SJCRH30 (cell line): Measurements from ENCODE around the gene TGM2. TPM values are rescaled to one million over a fixed set of nuclear protein-coding genes. Genes with fewer than 3 reads are reported as not detected.
A peak's percentile ranks its signal among the peaks of the same experiment; 100 is the strongest.

ENCODE experiments used
- DNase-seq, 2 experiments: peaks; one replicate each; pipeline ENCODE4 v3.0.0-alpha.2; 2015 to 2020
- H3K27ac ChIP-seq: fragments of 250-450 bp; sonication (Bioruptor Pico); 2 replicates; pipeline ENCODE4 v1.5.1; 2020; ENCODE audit warnings: mild to moderate bottlenecking, moderate library complexity
- H3K27me3 ChIP-seq: fragments of 250-450 bp; sonication (Bioruptor Pico); 2 replicates; pipeline ENCODE4 v1.5.1; 2020; ENCODE audit warnings: mild to moderate bottlenecking, moderate library complexity
- H3K36me3 ChIP-seq: fragments of 250-450 bp; sonication (Bioruptor Pico); 2 replicates; pipeline ENCODE4 v1.5.1; 2020; ENCODE audit warnings: mild to moderate bottlenecking, moderate library complexity
- H3K4me1 ChIP-seq: fragments of 250-450 bp; sonication (Bioruptor Pico); 2 replicates; pipeline ENCODE4 v1.5.1; 2020; ENCODE audit warnings: mild to moderate bottlenecking, moderate library complexity
- H3K4me3 ChIP-seq: fragments of 250-450 bp; sonication (Bioruptor Pico); 2 replicates; pipeline ENCODE4 v1.5.1; 2020; ENCODE audit warnings: mild to moderate bottlenecking, moderate library complexity
- H3K9me3 ChIP-seq: fragments of 250-450 bp; sonication (Bioruptor Pico); replicated peaks from 2 replicates; pipeline ENCODE4 v1.5.1; 2020; ENCODE audit warnings: mild to moderate bottlenecking, moderate library complexity
- total RNA-seq: library from RNA; depleted of rRNA; stranded (reverse); fragments of >200 nt; shearing (Covaris generic); gene quantifications from 2 replicates; pipeline ENCODE4 v1.2.3, GENCODE V29; 2014

Gene TGM2
- total RNA-seq, 1 experiment from 2014 or later: 0.10 TPM

DNA sequence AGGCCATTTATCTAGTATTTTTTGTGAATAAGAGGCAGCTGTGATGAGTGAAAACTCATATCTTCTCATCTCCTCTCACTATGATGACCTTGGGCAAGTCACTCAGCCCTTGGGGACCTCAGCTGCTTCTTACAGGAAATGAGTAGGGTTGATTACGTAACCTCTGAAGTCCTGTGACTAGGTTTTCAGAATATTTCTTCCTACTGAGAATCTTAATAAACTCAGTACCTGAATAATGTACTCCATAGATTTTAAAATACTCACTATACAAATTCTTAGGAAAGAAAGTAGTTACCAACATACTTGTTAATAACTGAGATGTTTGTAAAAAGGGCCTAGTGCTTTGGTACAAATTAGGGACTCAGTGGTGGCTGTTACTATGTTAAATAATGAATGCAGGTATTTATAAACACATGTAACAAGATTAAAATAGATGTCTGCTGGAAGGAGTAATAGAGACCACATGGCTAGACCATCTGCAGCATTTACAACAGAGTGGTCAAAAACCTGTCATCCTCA lies 70.6 kb downstream of the TGM2 start:
- no peaks in the 10 kb centered on the region for H3K27me3 ChIP-seq
- no peaks in the 10 kb centered on the region for H3K9me3 ChIP-seq
- peaks cover 6% of the 10 kb centered on the region; the same call in 1 of the 2 replicates for H3K4me1 ChIP-seq
- no peak overlapping the region for H3K4me3 ChIP-seq
- no peak overlapping the region for H3K27ac ChIP-seq
- peaks cover 31% of the 10 kb centered on the region for H3K36me3 ChIP-seq
- peak in 1 of 2 experiments; percentile 51 for DNase-seq

DNA sequence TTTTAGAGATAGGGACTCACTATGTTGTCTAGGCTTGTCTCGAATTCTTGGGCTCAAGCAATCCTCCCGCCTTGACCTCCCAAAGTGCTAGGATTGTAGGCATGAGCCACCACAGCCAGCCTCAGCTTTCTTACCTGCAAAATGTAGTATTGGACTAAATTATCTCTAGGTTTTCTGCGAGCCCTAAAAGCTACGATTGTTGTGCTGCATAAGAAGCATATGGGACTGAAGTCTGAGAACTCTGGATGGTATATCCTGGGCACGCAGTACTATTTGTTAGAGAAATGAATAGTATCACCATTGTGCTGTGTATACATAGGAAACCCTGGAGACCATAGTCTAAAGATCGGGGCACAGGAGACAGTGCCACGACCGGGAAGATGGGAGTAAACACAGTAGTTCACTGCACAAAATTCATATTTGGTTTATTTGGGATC lies 71.4 kb downstream of the TGM2 start:
- Histone ChIP-seq H3K27ac (no peak overlapping the region), H3K4me1 (peaks cover 6% of the 10 kb centered on the region; the same call in 1 of the 2 replicates)
- DNase-seq: no peak

DNA sequence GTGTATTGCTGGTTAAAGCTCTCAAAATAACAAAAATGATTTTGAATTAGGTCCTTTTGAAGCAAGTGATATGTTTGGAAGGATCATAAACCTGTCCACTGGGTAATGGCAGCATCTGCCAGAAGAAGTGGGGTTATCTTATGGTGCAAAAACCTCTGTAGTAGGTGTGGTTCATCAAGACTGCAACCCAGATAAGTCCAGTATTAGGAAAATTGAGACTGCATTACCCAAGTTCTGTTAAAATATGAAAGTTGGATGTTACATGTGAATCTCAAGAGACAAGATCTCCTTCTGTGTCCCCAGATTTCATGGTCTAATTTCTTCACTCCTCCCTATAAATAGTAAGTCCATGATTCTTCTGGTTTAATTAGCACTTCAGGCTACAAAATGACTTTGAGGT lies 72.2 kb downstream of the TGM2 start:
- H3K36me3 ChIP-seq: peaks cover 42% of the 10 kb centered on the region
- H3K9me3 ChIP-seq: no peaks in the 10 kb centered on the region
- DNase-seq: no peak
- no peaks in the 10 kb centered on the region for H3K27me3 ChIP-seq
- no peak overlapping the region for H3K4me3 ChIP-seq
- H3K27ac ChIP-seq: no peak overlapping the region
- H3K4me1 ChIP-seq: peaks cover 6% of the 10 kb centered on the region; the same call in 1 of the 2 replicates

More for the DNA sequence above, 71.4 kb downstream of the TGM2 start:
- Histone ChIP-seq H3K9me3 (no peaks in the 10 kb centered on the region), H3K27me3 (no peaks in the 10 kb centered on the region), H3K36me3 (peaks cover 36% of the 10 kb centered on the region), H3K4me3 (no peak overlapping the region)

DNA sequence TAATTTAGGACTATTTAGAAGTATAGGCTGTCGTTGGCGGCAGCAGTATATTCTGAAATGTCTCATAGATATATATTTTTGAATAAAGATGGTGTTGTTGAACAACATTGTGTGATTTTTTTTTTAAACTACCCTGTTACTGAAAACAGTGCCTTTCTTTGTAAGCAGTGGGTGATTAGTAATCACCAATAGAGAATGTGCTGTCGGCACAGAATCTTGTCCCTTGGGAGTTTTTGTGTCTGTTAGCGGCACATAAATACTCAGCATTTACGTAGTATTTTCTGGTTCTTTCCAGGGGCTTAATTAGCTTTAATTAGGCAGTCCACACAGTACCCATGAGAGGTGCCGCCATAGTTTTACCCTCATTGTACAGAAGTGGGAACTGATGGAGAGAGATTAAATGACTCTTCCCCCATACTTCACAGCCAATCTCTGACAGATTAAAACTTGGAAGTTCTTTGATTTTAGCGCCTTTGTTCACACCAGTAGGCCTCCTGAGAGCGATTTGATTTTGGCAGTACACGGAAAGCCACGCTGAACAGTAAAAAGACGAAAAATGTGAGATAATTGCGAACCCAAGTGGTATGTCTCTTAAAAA lies 72.7 kb downstream of the TGM2 start:
- H3K4me3 ChIP-seq: no peak overlapping the region
- H3K9me3 ChIP-seq: no peaks in the 10 kb centered on the region
- H3K4me1 ChIP-seq: peaks cover 6% of the 10 kb centered on the region; the same call in 1 of the 2 replicates
- no peak for DNase-seq
- no peak overlapping the region for H3K27ac ChIP-seq
- H3K36me3 ChIP-seq: peaks cover 48% of the 10 kb centered on the region
- no peaks in the 10 kb centered on the region for H3K27me3 ChIP-seq

DNA sequence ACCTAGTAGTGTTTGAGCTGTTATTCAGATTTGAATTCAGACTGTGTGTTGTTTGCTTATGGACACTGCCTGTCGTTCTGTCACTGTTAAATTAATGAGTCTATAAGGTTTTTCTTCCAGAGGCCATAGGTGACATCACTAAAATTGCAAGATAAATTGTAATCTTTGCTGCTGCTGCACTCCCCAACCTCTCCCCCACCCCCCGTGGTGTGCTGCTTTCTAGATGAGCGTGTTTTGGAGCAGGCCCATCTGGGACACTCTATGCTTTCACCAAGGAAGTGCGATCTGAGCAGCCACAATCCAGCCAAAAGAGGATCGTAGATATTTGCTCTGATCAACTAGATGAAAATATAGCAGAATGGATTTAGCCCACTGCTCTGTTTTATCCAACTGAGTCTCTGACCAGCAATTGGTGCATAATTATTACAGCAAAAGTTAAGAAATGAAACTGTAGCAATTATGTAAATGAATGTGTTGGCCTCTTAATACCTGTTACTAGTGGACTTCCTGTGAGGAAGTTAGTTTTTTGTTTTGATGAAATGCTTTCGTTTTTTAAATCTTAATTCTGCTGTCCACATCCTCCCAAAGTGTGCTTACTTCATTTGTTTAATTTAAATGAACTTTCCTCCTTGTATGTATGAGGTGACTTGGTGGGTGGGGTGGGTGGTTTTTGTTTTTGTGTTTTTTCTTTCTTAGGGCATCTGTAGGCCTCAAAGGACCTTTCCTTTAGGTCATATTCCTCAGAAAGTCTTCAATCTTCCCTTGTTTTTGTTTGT lies 73.4 kb downstream of the TGM2 start:
- H3K4me3 ChIP-seq: no peak overlapping the region
- peaks cover 55% of the 10 kb centered on the region for H3K36me3 ChIP-seq
- DNase-seq: no peak
- H3K9me3 ChIP-seq: no peaks in the 10 kb centered on the region
- no peak overlapping the region for H3K27ac ChIP-seq
- peaks cover 6% of the 10 kb centered on the region; the same call in 1 of the 2 replicates for H3K4me1 ChIP-seq
- no peaks in the 10 kb centered on the region for H3K27me3 ChIP-seq

DNA sequence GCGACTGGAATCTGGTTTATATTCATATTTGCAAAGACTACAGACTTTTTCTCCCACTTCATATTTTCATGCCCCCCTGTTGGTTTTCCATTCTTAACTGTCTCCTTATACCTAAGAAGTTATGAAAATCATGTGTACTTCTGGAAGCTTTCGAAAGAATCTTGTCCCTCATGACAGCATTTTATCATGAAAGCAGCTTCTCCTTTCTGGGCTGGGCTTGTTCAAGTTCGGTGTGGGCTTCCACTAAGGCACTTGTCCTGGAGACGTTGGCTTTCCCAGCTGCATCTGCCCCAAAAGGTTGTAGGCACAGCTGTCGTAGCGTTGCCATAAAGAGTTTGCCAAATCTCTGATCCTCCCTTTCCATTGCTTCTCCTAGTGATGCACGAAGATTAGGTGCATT lies 75.0 kb downstream of the TGM2 start:
- H3K4me1 ChIP-seq: peaks cover 6% of the 10 kb centered on the region; the same call in 1 of the 2 replicates
- no peak overlapping the region for H3K4me3 ChIP-seq
- H3K9me3 ChIP-seq: no peaks in the 10 kb centered on the region
- H3K27me3 ChIP-seq: no peaks in the 10 kb centered on the region
- no peak overlapping the region for H3K27ac ChIP-seq
- peaks cover 66% of the 10 kb centered on the region for H3K36me3 ChIP-seq
- DNase-seq: no peak

DNA sequence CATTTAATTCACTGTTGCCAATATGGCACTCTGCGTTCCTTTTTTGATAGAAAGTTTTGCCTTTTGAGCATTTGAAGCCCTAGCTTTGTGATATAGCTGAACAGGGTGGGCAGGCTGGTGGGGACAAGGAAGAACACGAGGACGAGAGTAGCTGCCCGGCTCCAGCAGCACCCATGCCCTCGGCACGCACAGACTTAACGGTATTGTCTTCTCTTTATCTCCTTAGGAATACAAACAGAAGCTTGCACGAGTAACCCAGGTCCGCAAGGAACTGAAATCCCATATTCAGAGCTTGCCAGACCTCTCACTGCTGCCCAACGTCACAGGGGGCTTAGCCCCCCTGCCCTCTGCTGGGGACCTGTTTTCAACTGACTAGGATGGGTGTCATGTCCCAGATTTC lies 75.6 kb downstream of the TGM2 start:
- H3K4me3 ChIP-seq: no peak overlapping the region
- H3K27ac ChIP-seq: no peak overlapping the region
- peaks cover 8% of the 10 kb centered on the region for H3K4me1 ChIP-seq
- DNase-seq: no peak
- H3K9me3 ChIP-seq: no peaks in the 10 kb centered on the region
- H3K36me3 ChIP-seq: peaks cover 66% of the 10 kb centered on the region
- H3K27me3 ChIP-seq: no peaks in the 10 kb centered on the region

DNA sequence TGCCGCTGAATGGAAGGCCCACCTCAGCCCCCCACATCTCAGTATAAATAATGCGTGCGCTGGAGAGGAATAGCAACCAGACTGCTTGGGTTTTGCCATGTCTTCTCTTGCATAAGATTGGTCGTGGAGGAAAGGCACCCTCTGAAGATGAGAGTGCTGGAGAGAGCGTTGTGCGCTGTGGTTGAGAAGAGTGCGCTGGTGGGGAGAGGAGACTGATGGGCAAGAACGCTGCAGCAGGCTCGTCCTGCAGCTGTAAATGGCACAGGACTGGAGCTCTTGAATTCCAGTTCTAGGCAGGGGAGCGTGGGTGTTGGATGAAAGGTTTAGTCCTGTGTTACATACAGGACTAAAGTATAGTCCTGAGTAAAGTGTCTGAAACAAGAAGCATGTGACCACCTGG lies 80.0 kb downstream of the TGM2 start:
- Histone ChIP-seq H3K9me3 (peaks cover 6% of the 10 kb centered on the region), H3K27me3 (no peaks in the 10 kb centered on the region), H3K4me3 (no peak overlapping the region), H3K27ac (no peak overlapping the region), H3K36me3 (peaks cover 71% of the 10 kb centered on the region), H3K4me1 (peaks cover 9% of the 10 kb centered on the region; the same call in 1 of the 2 replicates)
- no peak for DNase-seq

DNA sequence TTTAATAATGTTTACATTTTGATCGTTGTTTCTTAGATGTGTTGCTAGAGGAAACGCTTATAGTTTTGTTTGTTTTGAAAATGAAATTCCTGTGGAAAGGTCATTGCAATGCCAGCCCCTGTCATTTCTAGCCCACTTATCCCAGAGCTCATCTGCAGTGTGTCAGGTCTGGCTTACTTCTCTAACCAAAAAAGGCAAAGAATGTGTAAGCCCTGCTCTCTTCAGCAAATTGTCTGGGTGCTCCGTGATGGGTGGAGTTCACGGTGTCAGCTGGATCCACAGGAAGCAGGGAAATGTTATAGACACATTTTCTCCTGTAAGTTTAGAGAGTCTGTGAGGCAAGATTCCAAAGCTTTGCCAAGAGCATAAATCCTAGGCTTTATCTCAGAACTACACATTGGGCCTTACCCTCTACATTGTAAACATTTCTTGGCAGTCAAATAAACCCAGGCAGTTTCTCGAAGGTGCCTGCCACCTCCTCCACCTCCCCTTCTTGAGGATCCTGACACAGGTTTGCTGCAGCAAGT lies 80.6 kb downstream of the TGM2 start:
- Histone ChIP-seq H3K4me1 (peaks cover 9% of the 10 kb centered on the region; the same call in 1 of the 2 replicates), H3K9me3 (peaks cover 7% of the 10 kb centered on the region), H3K4me3 (no peak overlapping the region), H3K27ac (no peak overlapping the region), H3K27me3 (no peaks in the 10 kb centered on the region), H3K36me3 (peaks cover 72% of the 10 kb centered on the region)
- no peak for DNase-seq

DNA sequence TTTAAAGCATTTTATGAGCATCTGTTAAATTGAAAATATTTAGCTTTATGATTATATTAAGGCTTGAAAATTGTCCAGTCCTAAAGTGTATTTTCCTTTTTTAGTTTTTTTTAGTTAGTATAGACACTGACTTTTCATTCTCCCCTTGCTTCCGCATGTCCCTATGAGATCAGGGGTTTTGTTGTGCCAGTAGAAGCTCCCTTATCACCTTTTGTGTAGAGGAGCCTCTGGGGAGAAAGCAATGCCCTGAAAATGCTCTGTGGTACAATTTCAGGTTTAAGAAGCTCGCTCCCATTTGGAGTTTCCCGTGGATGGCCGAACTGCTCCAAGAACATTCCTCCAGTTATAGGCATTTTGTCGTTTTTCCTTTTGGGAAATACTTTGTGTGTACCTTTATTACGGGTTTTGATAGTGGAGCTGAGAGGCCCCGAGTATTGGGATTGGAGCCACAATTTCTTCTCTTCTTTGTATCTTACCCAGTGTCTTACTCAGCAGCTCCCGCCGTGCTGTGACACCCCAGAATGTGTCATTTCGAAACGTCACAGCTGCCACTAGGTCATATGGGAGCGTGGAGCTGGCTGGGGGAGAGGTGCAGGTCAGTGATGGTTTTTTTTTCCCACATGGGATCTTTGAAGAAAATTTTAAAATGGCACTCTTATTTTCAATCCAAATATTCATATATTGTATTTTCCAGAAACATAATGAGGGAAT lies 81.6 kb downstream of the TGM2 start:
- H3K27ac ChIP-seq: no peak overlapping the region
- peaks cover 9% of the 10 kb centered on the region; the same call in 1 of the 2 replicates for H3K4me1 ChIP-seq
- no peak for DNase-seq
- H3K27me3 ChIP-seq: no peaks in the 10 kb centered on the region
- no peak overlapping the region for H3K4me3 ChIP-seq
- H3K9me3 ChIP-seq: peaks cover 10% of the 10 kb centered on the region
- H3K36me3 ChIP-seq: peaks cover 76% of the 10 kb centered on the region

DNA sequence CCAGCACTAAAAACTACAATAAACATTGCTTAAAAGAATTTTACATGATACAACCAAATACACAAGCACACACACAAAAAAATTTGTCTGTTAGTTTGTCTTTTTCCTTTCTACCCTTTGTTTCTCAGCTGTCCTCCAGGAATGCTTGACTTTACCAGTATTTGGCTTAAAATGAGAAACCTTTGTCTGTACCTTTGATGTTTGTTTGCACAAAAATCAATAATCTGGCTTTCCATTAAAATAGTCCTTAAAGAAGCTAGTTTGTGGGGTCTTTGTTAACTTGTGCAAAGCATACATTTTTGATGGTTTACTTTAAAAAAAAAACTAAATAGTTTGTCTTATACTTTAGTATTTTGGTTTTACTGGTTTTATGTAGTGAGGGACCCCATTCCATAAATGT lies 82.2 kb downstream of the TGM2 start:
- peaks cover 9% of the 10 kb centered on the region; the same call in 1 of the 2 replicates for H3K4me1 ChIP-seq
- H3K4me3 ChIP-seq: no peak overlapping the region
- H3K9me3 ChIP-seq: peaks cover 10% of the 10 kb centered on the region
- no peaks in the 10 kb centered on the region for H3K27me3 ChIP-seq
- DNase-seq: no peak
- H3K27ac ChIP-seq: no peak overlapping the region
- peaks cover 71% of the 10 kb centered on the region for H3K36me3 ChIP-seq

DNA sequence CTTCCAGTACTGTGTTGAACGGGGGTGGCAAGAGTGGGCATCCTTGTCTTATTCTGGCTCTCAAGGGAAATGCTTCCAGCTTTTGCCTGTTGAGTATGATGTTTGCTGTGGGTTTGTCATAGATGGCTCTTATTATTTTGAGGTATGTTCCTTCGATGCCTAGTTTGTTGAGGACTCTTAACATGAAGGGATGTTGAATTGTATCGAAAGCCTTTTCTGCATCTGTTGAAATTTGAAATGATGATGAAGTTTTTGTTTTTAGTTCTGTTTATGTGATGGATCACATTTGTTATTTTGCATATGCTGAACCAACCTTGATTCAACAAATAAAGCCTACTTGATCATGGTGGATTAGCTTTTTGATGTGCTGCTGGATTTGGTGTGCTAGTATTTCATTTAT lies 83.5 kb downstream of the TGM2 start:
- no peak overlapping the region for H3K27ac ChIP-seq
- H3K27me3 ChIP-seq: no peaks in the 10 kb centered on the region
- peaks cover 9% of the 10 kb centered on the region; the same call in 1 of the 2 replicates for H3K4me1 ChIP-seq
- H3K4me3 ChIP-seq: no peak overlapping the region
- peaks cover 68% of the 10 kb centered on the region for H3K36me3 ChIP-seq
- H3K9me3 ChIP-seq: peaks cover 10% of the 10 kb centered on the region
- no peak for DNase-seq

DNA sequence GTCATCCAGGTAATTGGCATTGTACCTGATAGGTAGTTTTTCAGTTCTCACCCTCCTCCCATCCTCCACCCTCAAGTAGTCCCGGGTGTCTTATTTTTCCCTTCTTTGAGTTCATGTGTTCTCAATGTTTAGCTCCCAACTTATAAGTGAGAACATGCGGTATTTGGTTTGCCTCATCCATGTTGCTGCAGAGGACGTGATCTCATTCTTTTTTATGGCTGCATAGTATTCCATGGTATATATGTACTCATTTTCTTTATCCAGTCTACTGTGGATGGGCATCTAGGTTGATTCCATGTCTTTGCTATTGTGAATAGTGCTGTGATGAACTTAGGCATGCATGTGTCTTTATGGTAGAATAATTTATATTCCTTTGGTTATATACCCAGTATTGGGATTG lies 85.7 kb downstream of the TGM2 start:
- no peak overlapping the region for H3K4me3 ChIP-seq
- peaks cover 14% of the 10 kb centered on the region for H3K4me1 ChIP-seq
- DNase-seq: no peak
- peaks cover 10% of the 10 kb centered on the region for H3K9me3 ChIP-seq
- peaks cover 66% of the 10 kb centered on the region for H3K36me3 ChIP-seq
- no peak overlapping the region for H3K27ac ChIP-seq
- no peaks in the 10 kb centered on the region for H3K27me3 ChIP-seq

DNA sequence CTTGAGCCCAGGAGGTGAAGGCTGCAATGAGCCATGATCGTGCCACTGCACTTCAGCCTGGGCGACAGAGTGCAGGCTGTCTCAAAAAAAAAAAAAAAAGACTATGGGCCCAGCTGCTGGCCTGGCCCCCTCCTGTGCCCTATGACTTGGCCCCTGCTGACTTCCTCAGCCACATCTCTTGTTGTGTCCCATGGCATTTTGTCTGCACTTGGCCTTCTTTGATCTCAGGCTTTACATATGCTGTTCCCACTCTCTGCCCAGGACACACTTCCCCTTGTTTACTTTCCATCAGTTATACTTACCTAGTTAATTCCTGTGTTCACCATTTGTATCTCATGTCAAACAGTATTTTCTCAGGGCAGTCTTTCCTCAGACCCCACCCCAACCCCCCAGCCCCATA lies 87.0 kb downstream of the TGM2 start:
- Histone ChIP-seq H3K27me3 (no peaks in the 10 kb centered on the region), H3K4me1 (peaks cover 14% of the 10 kb centered on the region), H3K4me3 (no peak overlapping the region), H3K9me3 (peaks cover 10% of the 10 kb centered on the region), H3K36me3 (peaks cover 78% of the 10 kb centered on the region), H3K27ac (no peak overlapping the region)
- DNase-seq: no peak
